HG03135 (cell line): ENCODE data around the gene TPD52L1.
A peak's percentile ranks its signal among the peaks of the same experiment; 100 is the strongest.
"Not testable (repeated sequence)": the region's sequence is repeated elsewhere in the genome, so short reads cannot be mapped to it uniquely, and the experiment has no call there.

ENCODE experiments used
- ATAC-seq: cut with Tn5 transposase; IDR thresholded peaks from one replicate; pipeline ENCODE4 v1.9.1; 2021; ENCODE audit warnings: mild to moderate bottlenecking, moderate library complexity; ENCODE audit not compliant: unreplicated experiment

Gene TPD52L1

GRCh38 chr6:125269328-125269985 is 115.9 kb downstream of the TPD52L1 start:
- no peak for ATAC-seq

GRCh38 chr6:125270380-125270779 is 116.8 kb downstream of the TPD52L1 start:
- ATAC-seq = no peak

GRCh38 chr6:125271486-125272159 is 118.0 kb downstream of the TPD52L1 start:
- no peak for ATAC-seq

GRCh38 chr6:125273251-125273650 is 119.7 kb downstream of the TPD52L1 start:
- no peak for ATAC-seq

- no peak for ATAC-seq
These were observed 120.4 kb downstream of the TPD52L1 start for GRCh38 chr6:125273965-125274364.

GRCh38 chr6:125274935-125275334 is 121.4 kb downstream of the TPD52L1 start:
- ATAC-seq = no peak

- no peak for ATAC-seq
These were observed 122.2 kb downstream of the TPD52L1 start for GRCh38 chr6:125275779-125276178.

- no peak for ATAC-seq
These were observed 124.3 kb downstream of the TPD52L1 start for GRCh38 chr6:125277838-125278237.

GRCh38 chr6:125279961-125280360 is 126.4 kb downstream of the TPD52L1 start:
- ATAC-seq = no peak

- not testable (repeated sequence) for ATAC-seq
These were observed 126.9 kb downstream of the TPD52L1 start for GRCh38 chr6:125280370-125281035.

GRCh38 chr6:125282470-125282869 is 128.9 kb downstream of the TPD52L1 start:
- not testable (repeated sequence) for ATAC-seq

GRCh38 chr6:125285353-125285752 is 131.8 kb downstream of the TPD52L1 start:
- ATAC-seq = no peak

GRCh38 chr6:125285936-125286335 is 132.4 kb downstream of the TPD52L1 start:
- no peak for ATAC-seq

- ATAC-seq = no peak
These were observed 134.1 kb downstream of the TPD52L1 start for GRCh38 chr6:125287718-125288117.

GRCh38 chr6:125293587-125293986 is 140.0 kb downstream of the TPD52L1 start:
- no peak for ATAC-seq

GRCh38 chr6:125294036-125294435 is 140.5 kb downstream of the TPD52L1 start:
- ATAC-seq = no peak

GRCh38 chr6:125294925-125295324 is 141.4 kb downstream of the TPD52L1 start:
- no peak for ATAC-seq

- no peak for ATAC-seq
These were observed 142.9 kb downstream of the TPD52L1 start for GRCh38 chr6:125296471-125296870.

- no peak for ATAC-seq
These were observed 145.7 kb downstream of the TPD52L1 start for GRCh38 chr6:125299257-125299656.

- no peak for ATAC-seq
These were observed 147.4 kb downstream of the TPD52L1 start for GRCh38 chr6:125300992-125301434.

- peak; percentile 82 for ATAC-seq
These were observed 148.1 kb downstream of the TPD52L1 start, which contains the start of gene HDDC2 for GRCh38 chr6:125301435-125302391. TSS of gene HDDC2 (minus strand) at chr6:125301967. CDS start at chr6:125301932, 35 bp downstream.
